SIG-M5 (cell line): Measurements from ENCODE around the gene ARFGEF2.
"Not testable (repeated sequence)": the region's sequence is repeated elsewhere in the genome, so short reads cannot be mapped to it uniquely, and the experiment has no call there.

Source experiments
- DNase-seq: peaks from one replicate; lab custom pipeline; 2025; lab: John Stamatoyannopoulos, UW

ARFGEF2 gene

GRCh38 chr20:48952656-48953055 lies 31.1 kb downstream of the ARFGEF2 start:
- no peak for DNase-seq

GRCh38 chr20:48953653-48954052 lies 32.1 kb downstream of the ARFGEF2 start:
- DNase-seq = no peak

GRCh38 chr20:48956052-48956451 lies 34.5 kb downstream of the ARFGEF2 start:
- DNase-seq = no peak

- no peak for DNase-seq
These were observed 35.6 kb downstream of the ARFGEF2 start for GRCh38 chr20:48957053-48957481.

- no peak for DNase-seq
These were observed 36.0 kb downstream of the ARFGEF2 start for GRCh38 chr20:48957533-48957932.

- DNase-seq = no peak
These were observed 37.2 kb downstream of the ARFGEF2 start for GRCh38 chr20:48958743-48959142.

GRCh38 chr20:48959899-48960550 lies 38.5 kb downstream of the ARFGEF2 start:
- DNase-seq = no peak

GRCh38 chr20:48962421-48962820 lies 40.9 kb downstream of the ARFGEF2 start:
- DNase-seq = no peak

GRCh38 chr20:48962976-48963771 lies 41.7 kb downstream of the ARFGEF2 start:
- DNase-seq = no peak

GRCh38 chr20:48965189-48965910 lies 43.8 kb downstream of the ARFGEF2 start:
- no peak for DNase-seq

GRCh38 chr20:48970681-48971365 lies 49.3 kb downstream of the ARFGEF2 start:
- no peak for DNase-seq

- no peak for DNase-seq
These were observed 50.4 kb downstream of the ARFGEF2 start for GRCh38 chr20:48971956-48972355.

- no peak for DNase-seq
These were observed 51.3 kb downstream of the ARFGEF2 start for GRCh38 chr20:48972816-48973215.

GRCh38 chr20:48975955-48976354 lies 54.4 kb downstream of the ARFGEF2 start:
- no peak for DNase-seq

- not testable (repeated sequence) for DNase-seq
These were observed 58.5 kb downstream of the ARFGEF2 start for GRCh38 chr20:48979980-48980379.

- no peak for DNase-seq
These were observed 62.2 kb downstream of the ARFGEF2 start for GRCh38 chr20:48983423-48984400.

- no peak for DNase-seq
These were observed 63.2 kb downstream of the ARFGEF2 start for GRCh38 chr20:48984575-48985219.

- DNase-seq = no peak
These were observed 65.4 kb downstream of the ARFGEF2 start for GRCh38 chr20:48986899-48987298.

- DNase-seq = no peak
These were observed 69.0 kb downstream of the ARFGEF2 start for GRCh38 chr20:48990467-48990866.

- DNase-seq = no peak
These were observed 74.1 kb downstream of the ARFGEF2 start for GRCh38 chr20:48995589-48995988.
